Brain microvascular endothelial cell (primary cell): ENCODE results near the gene ZCCHC9.

Experiments used
- DNase-seq: peaks from one replicate; pipeline ENCODE4 v3.0.0-alpha.2; 2020
- H3K27ac ChIP-seq: fragments of 250-450 bp; sonication (Bioruptor Pico); 2 replicates; pipeline ENCODE4 v1.5.1; 2020; ENCODE audit warnings: mild to moderate bottlenecking, moderate library complexity
- H3K27me3 ChIP-seq: fragments of 250-450 bp; sonication (Bioruptor Pico); replicated peaks from 2 replicates; pipeline ENCODE4 v1.5.1; 2020; ENCODE audit warnings: mild to moderate bottlenecking
- H3K36me3 ChIP-seq: fragments of 250-450 bp; sonication (Bioruptor Pico); replicated peaks from 2 replicates; pipeline ENCODE4 v1.5.1; 2020; ENCODE audit warnings: mild to moderate bottlenecking
- H3K4me3 ChIP-seq: 2 replicates; pipeline ENCODE4 v1.5.1; 2011; ENCODE audit warnings: low read depth, mild to moderate bottlenecking, control low read depth, low read length, moderate library complexity
- in situ Hi-C: cut with HindIII; loops from 2 replicates; pipeline ENCODE4 v1.10.0; 2017; ENCODE audit warnings: low sequenced_read_pairs, low pct_ligation_motif_present
- TF ChIP-seq, protein P1 (sequence below): IDR thresholded peaks from 2 replicates; pipeline ENCODE4 v1.5.1; 2011; ENCODE audit warnings: low read depth, mild to moderate bottlenecking, moderate library complexity, low read length, control low read depth, inconsistent platforms; ENCODE audit errors: missing control alignments

ZCCHC9 gene

DNA sequence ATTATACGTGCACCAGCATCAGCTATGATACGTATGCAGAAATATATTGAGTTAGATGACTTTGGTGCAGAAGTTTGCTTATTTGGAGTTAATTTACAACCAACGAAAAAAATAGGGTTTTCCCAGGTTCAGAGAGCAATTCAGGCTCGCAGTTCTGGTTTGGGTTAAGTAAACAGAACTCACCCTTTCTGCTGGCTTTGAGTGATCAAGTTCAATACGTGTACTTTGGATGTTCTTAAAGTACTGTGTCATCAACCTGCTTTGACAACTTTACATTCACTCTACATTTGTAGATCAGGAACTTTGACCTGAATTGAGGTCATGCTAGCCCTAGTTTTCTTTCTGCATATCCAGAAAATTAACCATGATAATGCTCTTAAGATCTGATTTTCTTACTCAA, 51.8 kb downstream of the ZCCHC9 start:
- H3K4me3 ChIP-seq = no peak overlapping the region
- no peaks in the 10 kb centered on the region for H3K36me3 ChIP-seq
- TF ChIP-seq, protein P1, sequence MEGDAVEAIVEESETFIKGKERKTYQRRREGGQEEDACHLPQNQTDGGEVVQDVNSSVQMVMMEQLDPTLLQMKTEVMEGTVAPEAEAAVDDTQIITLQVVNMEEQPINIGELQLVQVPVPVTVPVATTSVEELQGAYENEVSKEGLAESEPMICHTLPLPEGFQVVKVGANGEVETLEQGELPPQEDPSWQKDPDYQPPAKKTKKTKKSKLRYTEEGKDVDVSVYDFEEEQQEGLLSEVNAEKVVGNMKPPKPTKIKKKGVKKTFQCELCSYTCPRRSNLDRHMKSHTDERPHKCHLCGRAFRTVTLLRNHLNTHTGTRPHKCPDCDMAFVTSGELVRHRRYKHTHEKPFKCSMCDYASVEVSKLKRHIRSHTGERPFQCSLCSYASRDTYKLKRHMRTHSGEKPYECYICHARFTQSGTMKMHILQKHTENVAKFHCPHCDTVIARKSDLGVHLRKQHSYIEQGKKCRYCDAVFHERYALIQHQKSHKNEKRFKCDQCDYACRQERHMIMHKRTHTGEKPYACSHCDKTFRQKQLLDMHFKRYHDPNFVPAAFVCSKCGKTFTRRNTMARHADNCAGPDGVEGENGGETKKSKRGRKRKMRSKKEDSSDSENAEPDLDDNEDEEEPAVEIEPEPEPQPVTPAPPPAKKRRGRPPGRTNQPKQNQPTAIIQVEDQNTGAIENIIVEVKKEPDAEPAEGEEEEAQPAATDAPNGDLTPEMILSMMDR = no peak
- DNase-seq = no peak
- H3K27ac ChIP-seq = no peak overlapping the region
- H3K27me3 ChIP-seq = no peaks in the 10 kb centered on the region
- in situ Hi-C loops = no loop called here

DNA sequence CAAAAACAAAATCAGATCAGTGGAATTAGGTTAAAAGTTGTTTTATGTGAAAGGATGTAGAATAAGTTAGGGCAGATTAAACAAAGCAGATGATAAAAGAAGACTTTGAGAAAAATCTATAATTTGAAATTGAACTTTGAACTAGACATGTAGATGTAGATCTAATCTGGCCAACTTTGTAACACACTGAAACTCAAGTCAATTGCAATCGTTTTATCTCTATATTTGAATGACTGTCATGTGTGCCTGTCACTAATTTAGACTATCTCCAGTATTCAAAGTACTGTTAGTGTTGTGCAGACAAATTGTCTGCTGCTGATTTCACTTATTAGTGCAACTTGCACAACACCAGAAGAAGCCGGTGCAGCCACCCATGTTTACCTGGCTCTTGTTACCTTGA, 52.7 kb downstream of the ZCCHC9 start:
- in situ Hi-C loops = no loop called here
- no peak overlapping the region for H3K27ac ChIP-seq
- no peaks in the 10 kb centered on the region for H3K36me3 ChIP-seq
- no peak overlapping the region for H3K4me3 ChIP-seq
- TF ChIP-seq, protein P1 = no peak
- no peak for DNase-seq
- no peaks in the 10 kb centered on the region for H3K27me3 ChIP-seq

DNA sequence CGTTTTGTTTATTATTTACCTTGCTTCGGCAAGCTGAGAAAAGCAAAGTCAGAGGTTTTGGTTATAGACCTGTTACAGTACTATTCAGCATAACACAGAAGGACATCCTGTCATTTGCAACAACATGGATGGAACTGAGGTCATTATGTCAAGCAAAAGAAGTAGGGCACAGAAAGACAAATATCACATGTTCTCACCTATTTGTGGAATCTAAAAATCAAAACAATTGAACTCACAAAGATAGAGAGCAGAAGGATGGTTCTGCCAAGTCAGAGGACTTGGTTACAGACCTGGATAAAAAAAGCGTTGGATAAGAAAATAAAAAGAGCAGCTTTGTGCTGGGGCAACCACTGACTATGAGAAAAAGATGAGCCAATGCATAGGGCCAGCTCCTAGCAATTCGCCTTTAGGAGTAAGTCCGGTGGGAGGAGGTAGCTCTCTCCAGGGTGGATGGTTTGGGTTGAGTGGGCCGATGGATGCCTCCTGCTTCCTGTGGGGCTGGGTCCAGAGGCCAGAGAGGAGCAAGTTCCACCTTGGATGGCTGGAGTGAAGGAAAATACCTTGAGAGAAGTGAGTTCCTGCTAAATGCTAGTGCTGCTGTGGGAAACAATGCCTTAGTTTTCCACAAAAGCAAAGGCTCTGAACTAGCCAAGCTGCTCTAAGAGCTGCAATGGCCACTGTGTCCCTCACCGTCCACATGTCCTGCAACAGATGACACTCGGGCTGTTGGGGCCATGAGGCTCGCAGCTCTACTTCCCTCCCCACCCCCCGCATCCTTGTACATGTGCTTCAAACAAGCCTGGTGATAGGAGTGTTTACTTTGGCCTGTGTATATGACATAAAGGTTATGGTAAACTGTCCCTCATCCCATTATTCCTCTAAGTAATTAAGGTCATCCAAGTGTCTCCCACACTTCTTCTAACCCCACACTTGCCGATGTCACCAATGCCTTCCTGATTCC, 54.2 kb downstream of the ZCCHC9 start:
- no peak for DNase-seq
- Histone ChIP-seq H3K36me3 (no peaks in the 10 kb centered on the region), H3K4me3 (no peak overlapping the region), H3K27ac (no peak overlapping the region), H3K27me3 (no peaks in the 10 kb centered on the region)
- in situ Hi-C loops = no loop called here
- TF ChIP-seq, protein P1 = no peak

DNA sequence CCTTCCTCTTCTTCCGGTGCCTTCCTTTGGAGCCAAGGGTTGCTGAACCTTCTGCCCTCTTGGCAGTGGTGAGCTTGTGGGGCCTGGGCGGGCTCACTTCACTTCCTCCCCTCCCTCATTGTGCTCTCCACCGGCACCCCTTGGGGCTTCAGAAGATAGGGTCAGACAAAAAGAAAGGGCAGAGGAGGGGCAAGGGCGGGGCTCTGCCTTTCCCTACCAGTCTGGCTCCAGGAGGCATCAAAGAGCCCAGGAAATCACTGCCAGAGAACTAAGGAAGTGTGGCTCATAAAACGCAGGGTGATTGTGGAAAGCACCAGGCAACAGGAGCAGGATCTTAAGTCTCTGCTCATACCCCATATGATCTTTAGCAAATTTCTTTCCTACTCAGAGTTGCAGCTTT, 57.7 kb downstream of the ZCCHC9 start:
- H3K36me3 ChIP-seq = no peaks in the 10 kb centered on the region
- H3K27me3 ChIP-seq = no peaks in the 10 kb centered on the region
- in situ Hi-C loops = no loop called here
- no peak for DNase-seq
- H3K4me3 ChIP-seq = no peak overlapping the region
- no peak overlapping the region for H3K27ac ChIP-seq
- TF ChIP-seq, protein P1 = no peak

DNA sequence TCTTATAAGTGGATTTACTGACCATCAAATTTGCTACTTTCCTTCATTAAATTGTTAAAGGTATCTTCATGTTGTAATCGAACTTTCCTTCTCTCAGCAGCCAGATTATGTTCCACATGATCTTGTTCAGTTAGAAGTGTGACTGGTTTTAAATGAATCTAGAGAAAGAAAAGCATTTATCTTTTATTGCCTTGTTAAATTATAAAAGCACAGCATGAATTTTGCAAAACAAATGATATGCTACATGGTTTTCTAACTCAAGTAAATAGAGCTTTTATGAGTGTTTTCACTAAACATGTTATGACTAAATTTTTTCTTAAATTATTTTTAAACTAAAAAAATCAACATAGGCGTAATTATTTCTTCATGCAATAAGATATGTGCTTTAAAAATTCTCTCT, 58.5 kb downstream of the ZCCHC9 start:
- DNase-seq = no peak
- TF ChIP-seq, protein P1 = no peak

More for the DNA sequence above, 58.5 kb downstream of the ZCCHC9 start:
- in situ Hi-C loops = no loop called here
- no peaks in the 10 kb centered on the region for H3K36me3 ChIP-seq
- H3K27me3 ChIP-seq = no peaks in the 10 kb centered on the region
- no peak overlapping the region for H3K27ac ChIP-seq
- no peak overlapping the region for H3K4me3 ChIP-seq
